ENCODE data around the gene CHRNG.

DNA sequence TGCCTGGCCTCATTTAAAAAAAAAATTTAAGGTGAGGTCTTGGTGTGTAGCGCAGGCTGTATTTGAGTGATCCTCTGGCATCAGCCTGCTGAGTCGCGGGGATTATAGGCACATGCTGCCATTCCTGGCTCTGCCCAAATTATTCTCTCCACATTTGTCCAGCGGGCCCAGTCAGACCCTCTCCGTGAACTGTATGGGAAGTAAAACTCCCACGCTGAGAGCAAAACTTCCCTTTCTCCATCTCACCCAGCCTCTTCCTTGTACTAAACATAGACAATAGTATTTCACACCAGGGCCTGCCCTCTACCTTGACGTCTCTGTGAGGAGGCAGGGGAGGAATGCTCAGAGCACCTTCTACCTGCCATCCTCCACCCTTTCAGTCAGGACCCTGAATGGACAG, 48.0 kb downstream of the CHRNG start:
- TF ChIP-seq, protein P1, sequence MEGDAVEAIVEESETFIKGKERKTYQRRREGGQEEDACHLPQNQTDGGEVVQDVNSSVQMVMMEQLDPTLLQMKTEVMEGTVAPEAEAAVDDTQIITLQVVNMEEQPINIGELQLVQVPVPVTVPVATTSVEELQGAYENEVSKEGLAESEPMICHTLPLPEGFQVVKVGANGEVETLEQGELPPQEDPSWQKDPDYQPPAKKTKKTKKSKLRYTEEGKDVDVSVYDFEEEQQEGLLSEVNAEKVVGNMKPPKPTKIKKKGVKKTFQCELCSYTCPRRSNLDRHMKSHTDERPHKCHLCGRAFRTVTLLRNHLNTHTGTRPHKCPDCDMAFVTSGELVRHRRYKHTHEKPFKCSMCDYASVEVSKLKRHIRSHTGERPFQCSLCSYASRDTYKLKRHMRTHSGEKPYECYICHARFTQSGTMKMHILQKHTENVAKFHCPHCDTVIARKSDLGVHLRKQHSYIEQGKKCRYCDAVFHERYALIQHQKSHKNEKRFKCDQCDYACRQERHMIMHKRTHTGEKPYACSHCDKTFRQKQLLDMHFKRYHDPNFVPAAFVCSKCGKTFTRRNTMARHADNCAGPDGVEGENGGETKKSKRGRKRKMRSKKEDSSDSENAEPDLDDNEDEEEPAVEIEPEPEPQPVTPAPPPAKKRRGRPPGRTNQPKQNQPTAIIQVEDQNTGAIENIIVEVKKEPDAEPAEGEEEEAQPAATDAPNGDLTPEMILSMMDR (IDR thresholded peaks at IDR 0.05) = no peak
- no peak for TF ChIP-seq POLR2AphosphoS5 (IDR thresholded peaks at IDR 0.05)
- no peak for TF ChIP-seq EP300 (IDR thresholded peaks at IDR 0.05)

All from sigmoid colon (tissue), 4 donors.